D341Med (cell line): ENCODE data around the gene HORMAD2.

Experiments used
- DNase-seq: peaks from one replicate; pipeline ENCODE4 v3.0.0; 2012; ENCODE audit warnings: low spot score

HORMAD2 gene

DNA sequence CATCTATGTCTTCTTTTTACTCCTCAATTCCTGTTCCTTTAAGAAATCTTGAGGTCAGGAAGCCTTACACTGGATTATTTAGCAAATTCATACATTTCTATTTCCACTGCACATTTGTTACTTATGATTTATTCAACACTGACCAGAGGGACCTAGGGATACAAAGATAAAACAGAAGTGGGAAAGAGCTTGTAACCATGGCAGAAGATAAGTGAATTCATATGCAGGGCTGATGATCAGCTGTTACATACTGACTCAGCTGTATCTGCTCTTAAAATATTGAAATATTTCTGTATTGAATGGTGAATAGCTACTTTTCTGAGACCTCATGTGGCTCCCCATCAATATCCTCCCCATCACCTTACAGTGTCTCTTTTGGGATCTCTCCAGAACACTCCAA is 25.2 kb downstream of the HORMAD2 start:
- DNase-seq, result no peak

DNA sequence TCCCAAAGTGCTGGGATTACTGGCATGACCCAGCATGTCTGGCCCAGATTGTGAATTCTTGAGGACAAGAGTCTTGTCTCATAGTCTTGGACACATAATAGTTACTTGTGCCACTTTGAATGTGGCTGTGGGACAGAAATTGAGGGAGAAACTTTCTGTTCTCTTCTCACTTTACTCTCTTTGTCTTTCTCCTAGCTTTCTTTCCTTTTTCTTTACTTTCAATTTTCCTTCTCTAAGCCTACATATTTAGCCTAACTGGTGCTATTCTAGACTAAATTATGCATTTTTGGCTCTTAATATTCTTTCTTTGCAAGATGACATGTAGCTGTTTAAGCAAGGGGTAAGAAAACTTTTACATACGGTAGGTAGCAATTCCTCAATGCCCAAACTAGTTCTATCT is 33.2 kb downstream of the HORMAD2 start:
- no peak for DNase-seq

DNA sequence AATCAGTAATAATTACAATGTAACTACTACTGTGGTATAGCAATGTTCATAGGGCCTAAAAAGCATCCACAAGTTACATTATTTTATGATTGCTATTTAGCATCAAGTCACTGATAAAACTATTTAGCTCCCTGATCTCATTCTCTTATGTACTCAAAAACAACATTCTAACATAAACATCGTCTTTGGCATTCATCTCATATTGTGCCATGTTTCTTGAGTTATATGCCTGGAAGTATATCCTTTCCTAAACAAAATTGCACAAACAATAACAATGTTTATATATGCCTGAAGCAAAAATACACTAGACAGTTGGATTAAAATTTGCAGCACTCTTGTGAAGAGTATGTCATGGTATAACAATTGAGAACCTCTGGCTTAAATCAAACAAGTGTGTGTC is 34.1 kb downstream of the HORMAD2 start:
- DNase-seq, result no peak

DNA sequence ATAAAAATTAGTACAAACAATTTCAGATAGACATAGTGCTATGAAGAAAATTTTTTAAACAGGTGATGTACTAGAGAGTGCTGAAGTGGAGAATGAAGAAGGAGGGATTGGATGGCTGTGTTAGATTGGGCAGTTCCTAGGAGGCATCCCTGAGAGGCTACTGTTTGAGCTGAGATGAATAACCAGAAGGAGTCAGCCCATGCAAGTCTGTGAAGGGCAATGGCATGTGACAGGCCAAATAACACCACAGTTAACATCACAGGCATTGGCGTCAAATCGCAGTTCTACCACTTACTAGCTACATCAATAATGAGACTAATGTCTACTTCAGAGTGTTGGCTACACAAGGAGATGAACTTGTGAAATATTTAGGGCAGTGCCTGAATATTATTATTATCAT is 35.4 kb downstream of the HORMAD2 start:
- DNase-seq, result no peak

DNA sequence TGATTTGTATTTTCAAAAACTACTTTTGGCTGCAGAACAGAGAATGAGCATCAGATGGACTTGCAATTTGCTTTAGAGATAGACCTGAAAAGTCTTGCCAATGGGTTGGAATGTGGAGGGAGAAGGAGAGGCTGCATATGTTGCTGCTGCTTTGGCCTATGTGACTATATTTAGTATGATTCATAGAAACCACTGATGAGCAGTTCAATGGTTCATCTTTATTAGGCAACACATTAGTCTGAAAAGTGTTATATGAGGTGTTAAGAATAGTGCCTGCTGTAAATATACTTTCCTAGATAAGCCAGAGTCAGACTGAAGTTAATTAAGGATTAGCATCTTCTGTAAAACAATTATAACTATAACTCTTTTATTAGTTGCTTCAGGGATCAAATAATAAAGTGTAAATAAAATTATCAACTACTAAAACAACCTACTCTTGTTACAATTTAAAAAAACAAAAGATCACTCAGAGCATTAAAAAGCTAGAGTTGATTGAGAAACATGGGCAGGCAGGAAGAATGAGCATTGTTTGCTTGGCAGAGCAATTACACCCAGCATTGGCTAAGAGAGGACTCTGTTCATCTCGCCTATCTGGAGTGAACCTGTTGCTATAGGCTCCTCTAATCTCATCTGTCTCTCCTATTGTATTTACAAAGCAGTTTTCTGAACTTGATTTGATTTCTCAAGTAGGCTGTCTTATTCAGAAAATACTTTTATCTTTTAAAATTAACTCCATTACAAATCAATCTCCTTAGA is 36.3 kb downstream of the HORMAD2 start:
- no peak for DNase-seq

DNA sequence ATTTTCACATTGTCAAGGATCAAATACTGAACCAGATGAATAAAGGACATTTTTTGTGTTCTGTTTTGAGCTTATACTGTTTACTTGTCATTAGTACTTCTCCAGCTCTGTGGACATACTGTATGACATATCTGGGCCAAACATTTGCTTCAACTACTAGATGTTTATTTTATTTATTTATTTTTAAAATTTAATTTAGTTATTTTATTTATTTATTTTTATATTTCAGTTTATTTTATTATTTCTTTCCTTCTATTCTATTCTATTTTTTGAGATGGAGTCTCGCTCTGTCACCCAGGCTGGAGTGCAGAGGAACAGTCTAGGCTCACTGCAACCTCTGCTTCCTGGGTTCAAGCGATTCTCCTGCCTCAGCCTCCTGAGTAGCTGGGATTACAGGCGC is 37.0 kb downstream of the HORMAD2 start:
- DNase-seq, result no peak

DNA sequence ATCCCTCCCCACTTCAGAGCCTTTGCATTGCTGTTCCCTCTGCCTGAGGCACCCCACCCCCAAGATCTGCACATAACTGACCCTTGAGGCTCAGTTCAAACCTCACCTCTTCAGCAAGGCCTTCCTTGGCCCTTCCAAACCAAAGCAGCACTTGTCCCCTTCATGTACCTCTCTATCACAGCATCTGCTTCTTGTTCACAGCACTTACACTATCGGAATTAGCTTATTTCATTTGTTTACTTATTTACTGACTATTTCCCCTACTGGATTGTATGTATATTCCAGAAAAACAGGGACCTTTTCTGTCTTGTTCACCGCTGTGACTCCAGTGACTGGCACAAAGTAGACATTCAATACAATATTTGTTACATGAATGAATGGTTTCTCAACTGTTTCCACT is 38.0 kb downstream of the HORMAD2 start:
- DNase-seq, result no peak

DNA sequence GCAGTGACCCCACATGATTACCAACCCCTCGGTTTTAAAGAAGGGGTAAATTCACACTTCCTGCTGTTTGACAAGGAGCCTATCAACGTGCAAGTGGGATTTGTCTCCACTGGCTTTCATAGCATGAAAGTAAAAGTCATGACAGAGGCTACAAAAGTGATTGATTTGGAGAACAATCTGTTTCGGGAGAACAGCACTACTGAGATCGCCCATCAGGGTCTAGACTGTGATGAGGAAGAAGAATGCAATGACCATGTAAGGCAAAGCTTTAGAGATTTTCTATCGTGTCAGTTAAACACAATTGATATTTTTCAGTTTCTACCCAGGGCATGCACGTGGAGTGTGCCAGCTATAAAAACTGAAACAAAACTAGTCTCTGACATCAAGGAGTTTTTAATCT is 41.7 kb downstream of the HORMAD2 start:
- no peak for DNase-seq

DNA sequence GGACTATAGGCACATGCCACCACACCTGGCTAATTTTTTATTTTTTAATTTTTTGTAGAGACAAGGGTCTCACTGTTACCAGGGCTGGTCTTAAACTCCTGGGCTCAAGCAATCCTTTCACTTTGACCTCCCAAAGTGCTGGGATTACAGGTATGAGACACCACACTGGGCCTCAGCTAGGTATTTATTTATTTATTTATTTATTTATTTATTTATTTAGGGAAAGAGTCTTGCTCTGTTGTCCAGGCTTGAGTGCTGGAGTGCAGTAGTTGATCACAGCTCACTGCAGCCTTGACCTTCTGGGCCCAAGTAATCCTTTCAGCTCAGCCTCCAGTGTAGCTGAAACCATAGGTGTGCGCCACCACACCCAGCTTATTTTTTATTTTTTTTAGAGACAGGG is 43.2 kb downstream of the HORMAD2 start:
- DNase-seq, result no peak

DNA sequence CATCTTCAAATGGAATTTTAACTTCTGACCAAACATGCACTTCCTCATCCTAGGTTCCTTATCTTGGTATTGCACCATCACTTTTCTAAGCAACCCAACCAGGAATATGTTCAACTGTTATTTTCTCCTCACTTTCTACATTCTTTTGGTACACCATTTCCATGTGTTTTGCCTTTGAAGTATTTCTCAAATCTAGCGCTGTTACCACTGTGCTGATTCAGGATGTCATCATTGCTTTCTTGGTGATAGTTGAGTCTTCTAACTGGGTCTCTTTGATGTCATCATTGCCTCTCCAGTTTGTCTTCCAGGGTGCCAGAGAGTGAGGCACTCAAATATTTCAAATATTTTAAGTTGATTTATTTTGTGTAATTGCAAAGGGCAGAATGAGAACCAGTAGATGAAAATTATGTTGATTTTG is 47.5 kb downstream of the HORMAD2 start:
- DNase-seq, result no peak

DNA sequence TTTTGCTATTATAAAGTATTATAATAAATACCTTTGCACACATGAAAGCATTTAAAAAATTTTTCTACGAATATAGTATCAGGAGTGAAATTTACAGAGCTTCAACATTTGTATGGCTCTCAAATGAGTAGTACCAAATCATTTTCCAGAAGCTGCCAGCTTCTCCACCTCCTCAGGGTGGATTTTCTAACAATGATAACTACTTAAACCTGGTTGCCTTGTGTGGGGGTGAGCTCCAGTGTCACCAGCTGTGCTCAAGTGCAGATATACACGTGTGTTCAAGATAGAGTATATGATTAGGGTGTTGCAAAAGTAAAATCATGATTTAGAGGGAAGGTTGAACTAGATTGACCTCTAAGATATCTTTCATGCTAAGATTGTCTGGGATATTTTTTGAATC is 48.2 kb downstream of the HORMAD2 start:
- DNase-seq, result no peak

DNA sequence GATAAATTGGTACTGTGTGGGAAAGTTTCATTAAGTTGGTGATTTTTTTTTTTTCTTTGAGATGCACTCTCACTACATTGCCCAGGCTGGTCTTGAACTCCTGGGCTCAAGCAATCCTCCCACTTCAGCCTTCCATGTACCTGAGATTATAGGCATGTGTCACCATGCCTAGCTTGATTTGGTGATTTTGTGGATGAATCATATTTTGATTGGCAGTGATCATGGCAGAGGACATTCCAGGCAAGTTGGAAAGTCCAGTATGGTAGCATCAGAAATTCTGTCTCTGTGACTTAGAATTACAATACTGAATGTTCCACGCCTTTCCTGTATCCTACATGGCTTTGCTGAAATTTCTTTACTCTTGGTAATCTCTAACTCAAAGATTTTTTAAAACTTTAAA is 49.4 kb downstream of the HORMAD2 start:
- no peak for DNase-seq

DNA sequence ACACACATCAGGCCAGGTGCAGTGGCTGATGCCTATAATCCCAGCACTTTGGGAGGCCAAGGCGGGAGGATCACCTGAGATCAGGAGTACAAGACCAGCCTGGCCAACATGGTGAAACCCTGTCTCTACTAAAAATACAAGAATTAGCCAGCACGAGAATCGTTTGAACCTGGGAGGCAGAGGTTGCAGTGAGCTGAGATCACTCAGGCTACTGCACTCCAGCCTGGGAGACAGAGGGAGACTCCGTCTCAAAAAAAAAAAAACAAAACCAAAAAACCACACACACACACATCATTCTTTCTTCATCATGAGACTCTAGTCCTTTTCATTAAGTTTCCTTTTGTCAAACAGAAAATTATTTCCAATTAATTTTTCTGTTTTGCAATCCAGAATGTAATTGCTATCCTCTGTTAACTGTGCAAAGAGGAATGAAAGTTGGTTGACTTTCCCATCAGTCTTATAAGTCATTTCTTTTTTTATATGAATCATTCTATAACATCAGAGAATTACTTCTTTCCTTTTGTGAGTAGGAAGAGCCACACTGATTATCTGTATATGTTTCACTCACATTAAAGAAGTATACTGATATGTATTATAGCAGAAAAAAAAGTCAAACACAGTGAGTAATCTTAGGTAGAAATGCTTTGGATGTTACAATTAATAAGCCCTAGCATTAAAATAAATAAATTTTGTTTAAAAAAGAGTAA is 52.2 kb downstream of the HORMAD2 start:
- no peak for DNase-seq

DNA sequence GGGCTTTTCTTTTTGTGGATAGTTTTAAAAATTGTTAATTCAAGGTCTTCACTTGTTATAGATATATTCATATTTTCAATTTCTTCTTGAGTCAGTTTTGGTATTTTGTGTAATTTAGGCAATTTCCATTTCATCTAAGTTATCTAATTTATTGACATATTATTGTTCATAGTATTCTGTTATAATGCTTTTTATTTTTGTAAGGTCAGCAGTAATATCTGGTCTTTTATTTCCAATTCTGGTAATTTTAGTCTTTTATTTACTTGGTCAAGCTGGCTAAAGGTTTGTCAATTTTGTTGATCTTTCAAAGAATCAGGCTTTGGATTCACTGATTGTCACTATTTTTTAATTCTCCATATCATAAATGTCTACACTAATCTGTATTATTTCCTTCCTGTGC is 60.1 kb downstream of the HORMAD2 start:
- no peak for DNase-seq

DNA sequence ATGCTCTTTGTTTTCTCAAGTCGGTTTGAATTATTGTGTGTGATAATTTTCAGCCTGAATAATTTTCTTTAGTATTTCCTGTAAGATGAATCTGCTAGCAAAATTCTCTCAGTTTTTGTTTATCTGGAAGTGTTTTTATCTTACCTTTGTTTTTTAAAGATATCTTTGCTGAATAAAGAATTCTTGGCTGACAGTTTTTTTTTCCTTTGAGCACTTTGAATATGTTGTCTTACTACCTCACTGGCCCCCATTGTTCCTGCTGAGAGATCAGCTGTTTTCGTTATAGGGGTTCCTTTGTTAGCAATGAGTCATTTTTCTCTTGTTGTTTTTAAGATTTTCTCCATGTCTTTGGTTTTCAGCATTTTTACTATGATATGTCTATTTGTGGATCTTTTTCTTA is 63.0 kb downstream of the HORMAD2 start:
- DNase-seq, result no peak

DNA sequence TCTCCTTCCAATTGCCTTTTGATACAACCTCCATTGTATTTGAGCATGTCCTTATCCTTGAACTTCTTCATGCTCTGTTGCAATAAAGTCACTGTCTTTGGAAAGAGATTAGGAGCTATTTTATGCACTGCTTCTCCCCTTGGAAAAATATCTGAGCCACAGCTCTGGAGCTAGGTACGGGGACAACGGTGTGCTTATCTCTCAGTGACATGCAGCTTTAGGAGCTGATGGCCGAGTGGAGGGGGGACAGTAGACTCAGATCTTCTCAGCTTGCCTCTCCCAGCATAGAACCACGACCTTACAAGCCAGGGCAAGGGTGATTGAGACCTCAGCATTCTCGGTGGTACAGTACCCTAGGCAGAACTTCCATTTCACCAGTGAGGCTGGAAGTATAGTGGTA is 64.1 kb downstream of the HORMAD2 start:
- DNase-seq, result no peak

DNA sequence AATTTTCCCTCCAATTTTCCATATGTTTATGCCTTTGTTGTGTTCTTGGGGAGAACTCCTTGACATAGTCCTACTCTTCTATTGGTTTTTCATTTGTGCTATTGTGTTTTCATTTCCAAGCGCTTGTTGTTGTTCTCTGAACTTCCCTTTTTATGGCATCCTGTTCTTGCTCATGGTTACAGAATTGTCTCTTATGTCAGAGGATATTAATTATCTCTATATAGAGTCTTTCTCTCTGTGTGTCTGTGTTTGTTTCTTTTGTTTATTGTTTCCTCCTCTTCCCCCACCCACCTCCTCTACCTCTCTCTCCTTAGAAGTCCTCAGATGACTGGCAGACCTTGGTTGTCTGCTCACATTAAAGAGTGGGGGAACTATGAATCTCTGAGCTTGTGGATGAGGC is 69.9 kb downstream of the HORMAD2 start:
- no peak for DNase-seq

DNA sequence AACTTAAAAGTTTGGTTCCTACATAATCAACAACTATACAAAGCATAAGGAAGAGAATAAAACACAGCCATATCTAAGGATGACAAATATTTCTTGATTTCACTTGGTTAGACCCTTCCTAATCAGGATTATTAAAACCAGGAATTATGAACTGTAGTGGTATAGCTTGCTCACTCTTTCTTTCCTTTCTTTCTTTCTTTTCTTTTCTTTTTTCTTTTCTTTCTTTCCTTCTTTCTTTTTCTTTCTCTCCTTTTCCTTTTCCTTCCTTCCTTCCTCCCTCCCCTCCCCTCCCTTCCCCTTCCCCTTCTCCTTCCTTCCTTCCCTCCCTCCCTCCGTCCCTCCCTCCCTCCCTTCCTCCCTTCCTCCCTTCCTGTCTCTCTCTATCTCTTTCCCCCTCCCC is 78.0 kb downstream of the HORMAD2 start:
- no peak for DNase-seq

DNA sequence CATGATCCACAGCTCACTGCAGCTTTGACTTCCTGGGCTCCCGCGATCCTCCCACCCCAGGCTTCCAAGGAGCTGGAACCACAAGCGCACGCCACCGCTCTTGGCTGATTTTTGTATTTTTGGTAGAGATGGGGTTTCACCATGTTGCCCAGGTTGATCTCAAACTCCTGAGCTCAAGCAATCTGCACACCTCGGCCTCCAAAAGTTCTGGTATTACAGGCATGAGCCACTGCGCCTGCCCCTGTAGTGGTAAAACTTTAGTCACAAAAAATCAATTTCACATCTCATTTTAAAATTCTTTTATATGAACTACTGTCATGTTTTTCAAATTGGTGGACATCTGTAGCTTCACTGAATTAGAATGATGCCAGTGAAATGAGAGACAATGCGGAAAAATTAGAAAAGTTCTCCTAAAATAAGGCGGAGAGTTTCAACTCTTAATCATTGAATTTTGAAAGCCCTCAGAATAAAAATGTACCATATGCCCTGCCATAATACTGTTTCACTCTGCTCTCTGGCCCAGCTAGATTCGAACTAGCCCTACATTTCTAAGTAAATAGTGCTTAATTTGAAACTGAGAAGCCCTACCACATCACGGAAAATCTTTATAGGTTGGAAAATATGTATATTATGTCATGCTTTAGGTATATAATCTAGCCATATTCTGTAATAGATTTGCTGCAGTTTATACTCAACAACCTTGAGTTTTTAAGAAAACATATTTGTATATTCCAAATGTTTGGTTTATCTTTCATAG is 78.7 kb downstream of the HORMAD2 start:
- DNase-seq, result no peak

DNA sequence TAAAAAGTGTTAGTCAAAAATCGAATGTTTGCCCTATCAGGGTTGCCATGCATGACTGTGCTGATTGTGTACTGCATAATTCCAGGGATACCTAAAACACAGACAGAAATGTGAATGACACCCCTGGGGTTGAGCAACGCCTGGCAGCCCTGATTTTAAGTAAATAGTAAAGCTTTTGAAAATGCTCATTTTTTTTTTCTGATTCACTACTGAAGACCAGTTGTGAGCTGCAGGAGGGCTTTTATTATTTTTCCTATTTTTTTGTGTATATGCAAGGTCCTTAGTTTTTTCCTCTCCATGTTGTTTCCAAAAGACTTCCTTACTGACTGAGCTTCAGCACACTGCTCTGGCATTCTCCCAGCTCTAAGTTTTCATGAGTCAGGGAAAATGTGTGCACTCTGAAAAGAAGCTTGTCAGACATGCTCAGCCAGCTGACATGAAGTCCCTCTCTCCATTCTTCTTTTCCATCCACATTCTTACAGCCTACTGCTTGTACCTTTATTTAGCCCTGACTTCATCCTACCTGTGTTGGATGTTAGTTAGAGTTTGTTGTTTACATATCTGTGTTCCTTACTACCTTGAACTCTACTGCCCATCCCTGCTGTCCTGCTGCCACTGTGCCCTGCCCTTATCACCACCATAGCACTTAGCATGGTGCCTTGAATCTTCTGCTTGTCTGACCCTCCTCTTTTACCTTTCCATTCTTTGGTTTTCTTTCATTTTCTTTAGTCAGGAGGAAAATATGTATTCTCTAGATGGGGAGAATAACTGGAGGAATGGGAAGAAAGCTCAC is 79.5 kb downstream of the HORMAD2 start:
- no peak for DNase-seq

DNA sequence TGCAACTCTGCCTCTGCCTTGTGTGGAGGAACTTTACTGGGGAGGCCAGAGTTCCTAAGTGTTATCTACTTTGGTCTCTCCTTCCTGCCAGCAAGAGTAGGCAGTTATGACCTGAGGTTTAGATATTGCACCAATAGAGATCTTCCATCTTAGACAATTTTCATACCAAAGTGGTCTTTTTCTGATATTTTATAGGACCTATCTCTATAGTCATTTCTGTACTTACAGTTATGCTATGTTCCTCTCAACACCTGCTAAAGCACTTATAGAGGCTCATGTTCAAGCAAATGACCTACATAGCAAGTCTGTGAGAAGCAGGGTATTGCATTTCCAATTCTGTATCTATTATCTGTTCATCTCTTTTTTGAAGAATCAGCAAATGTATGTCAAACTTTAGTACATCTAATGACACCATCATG is 80.8 kb downstream of the HORMAD2 start:
- no peak for DNase-seq

DNA sequence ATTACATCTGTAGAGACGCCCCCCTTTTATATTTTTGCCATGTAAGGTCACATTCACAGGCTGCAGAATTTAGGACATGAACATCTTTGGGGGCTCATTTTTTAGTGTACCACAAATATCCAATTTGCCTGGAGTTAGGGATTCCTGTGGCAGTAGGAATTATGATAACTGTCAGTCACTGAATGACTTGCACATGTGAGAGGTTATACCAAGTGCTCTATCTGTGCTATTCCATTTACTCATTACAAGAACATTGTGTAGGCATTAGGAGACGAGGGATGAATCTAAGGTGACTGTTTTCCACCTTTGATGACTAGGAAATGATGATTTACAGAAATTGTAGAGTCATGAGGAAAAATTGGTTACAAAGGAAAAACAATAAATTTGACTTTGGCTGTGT is 87.0 kb downstream of the HORMAD2 start:
- no peak for DNase-seq
